Smooth muscle cell (in vitro differentiated cells): ENCODE data around the gene ANKRD50. TPM values are rescaled to one million over a fixed set of nuclear protein-coding genes. Genes with fewer than 3 reads are reported as not detected.
A peak's percentile ranks its signal among the peaks of the same experiment; 100 is the strongest.

Experiments
- DNase-seq: peaks from one replicate; lab custom pipeline; 2025; ENCODE audit not compliant: unreplicated experiment; lab: John Stamatoyannopoulos, UW
- H2AFZ ChIP-seq: fragments of 200-600 bp; sonication (generic); 2 replicates; pipeline ENCODE4 v1.6.0; 2016; ENCODE audit warnings: antibody characterized with exemption, low read depth, mild to moderate bottlenecking
- H3F3A ChIP-seq: fragments of 200-600 bp; sonication (generic); 2 replicates; pipeline ENCODE4 v1.6.0; 2017; ENCODE audit warnings: antibody characterized with exemption, low read depth
- H3K27ac ChIP-seq: fragments of 200-600 bp; sonication (generic); 2 replicates; pipeline ENCODE4 v1.5.1; 2016; ENCODE audit warnings: low read depth, mild to moderate bottlenecking
- H3K27me3 ChIP-seq: fragments of 200-600 bp; sonication (generic); 2 replicates; pipeline ENCODE4 v1.6.1; 2016; ENCODE audit warnings: low read depth, mild to moderate bottlenecking
- H3K36me3 ChIP-seq: fragments of 200-600 bp; sonication (generic); 2 replicates; pipeline ENCODE4 v1.5.1; 2016; ENCODE audit warnings: low read depth
- H3K4me1 ChIP-seq: fragments of 200-600 bp; sonication (generic); 2 replicates; pipeline ENCODE4 v1.5.1; 2016; ENCODE audit warnings: low read depth
- H3K4me2 ChIP-seq: fragments of 200-600 bp; sonication (generic); 2 replicates; pipeline ENCODE4 v1.6.0; 2016; ENCODE audit warnings: mild to moderate bottlenecking
- H3K4me3 ChIP-seq: fragments of 200-600 bp; sonication (generic); 2 replicates; pipeline ENCODE4 v1.5.1; 2016; ENCODE audit warnings: mild to moderate bottlenecking
- H3K79me2 ChIP-seq: fragments of 200-600 bp; sonication (generic); 2 replicates; pipeline ENCODE4 v1.6.0; 2016; ENCODE audit warnings: low read depth, mild to moderate bottlenecking
- H3K9ac ChIP-seq: fragments of 200-600 bp; sonication (generic); 2 replicates; pipeline ENCODE4 v1.6.0; 2016; ENCODE audit warnings: low read depth
- H3K9me3 ChIP-seq: fragments of 200-600 bp; sonication (generic); replicated peaks from 2 replicates; pipeline ENCODE4 v1.5.1; 2016; ENCODE audit warnings: low read depth
- H4K20me1 ChIP-seq: fragments of 200-600 bp; sonication (generic); 2 replicates; pipeline ENCODE4 v1.6.0; 2016; ENCODE audit warnings: low read depth
- WGBS: methylation state at CpG from one replicate; pipeline ENCODE4 v1.1.7; 2016; ENCODE audit warnings: low lambda C conversion rate; 5-methylcytosine and 5-hydroxymethylcytosine counted together
- polyA plus RNA-seq: library from polyadenylated mRNA; unstranded; fragments of >200 nt; fragmentation: Nextera tagmentation; extraction: Ambion mirVana; gene quantifications from 2 replicates; pipeline ENCODE4 v1.2.1, GENCODE V29; 2016
- total RNA-seq: library from RNA; depleted of rRNA; stranded (reverse); fragments of >200 nt; gene quantifications from 2 replicates; pipeline ENCODE4 v1.2.3, GENCODE V29; 2014
- TF ChIP-seq, protein P1 (sequence below): fragments of 200-600 bp; sonication (generic); IDR thresholded peaks from 2 replicates; pipeline ENCODE4 v1.5.1; 2017; ENCODE audit warnings: borderline replicate concordance, mild to moderate bottlenecking, antibody characterized with exemption; ENCODE audit not compliant: insufficient read depth, poor library complexity, severe bottlenecking

Gene ANKRD50, protein sequence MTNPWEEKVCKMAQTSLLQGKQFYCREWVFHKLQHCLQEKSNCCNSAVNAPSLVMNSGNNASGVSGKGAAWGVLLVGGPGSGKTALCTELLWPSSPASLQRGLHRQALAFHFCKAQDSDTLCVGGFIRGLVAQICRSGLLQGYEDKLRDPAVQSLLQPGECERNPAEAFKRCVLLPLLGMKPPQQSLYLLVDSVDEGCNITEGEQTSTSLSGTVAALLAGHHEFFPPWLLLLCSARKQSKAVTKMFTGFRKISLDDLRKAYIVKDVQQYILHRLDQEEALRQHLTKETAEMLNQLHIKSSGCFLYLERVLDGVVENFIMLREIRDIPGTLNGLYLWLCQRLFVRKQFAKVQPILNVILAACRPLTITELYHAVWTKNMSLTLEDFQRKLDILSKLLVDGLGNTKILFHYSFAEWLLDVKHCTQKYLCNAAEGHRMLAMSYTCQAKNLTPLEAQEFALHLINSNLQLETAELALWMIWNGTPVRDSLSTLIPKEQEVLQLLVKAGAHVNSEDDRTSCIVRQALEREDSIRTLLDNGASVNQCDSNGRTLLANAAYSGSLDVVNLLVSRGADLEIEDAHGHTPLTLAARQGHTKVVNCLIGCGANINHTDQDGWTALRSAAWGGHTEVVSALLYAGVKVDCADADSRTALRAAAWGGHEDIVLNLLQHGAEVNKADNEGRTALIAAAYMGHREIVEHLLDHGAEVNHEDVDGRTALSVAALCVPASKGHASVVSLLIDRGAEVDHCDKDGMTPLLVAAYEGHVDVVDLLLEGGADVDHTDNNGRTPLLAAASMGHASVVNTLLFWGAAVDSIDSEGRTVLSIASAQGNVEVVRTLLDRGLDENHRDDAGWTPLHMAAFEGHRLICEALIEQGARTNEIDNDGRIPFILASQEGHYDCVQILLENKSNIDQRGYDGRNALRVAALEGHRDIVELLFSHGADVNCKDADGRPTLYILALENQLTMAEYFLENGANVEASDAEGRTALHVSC (N-terminal part only)
- 31.1 and 41.5 TPM in 2 replicates for total RNA-seq
- polyA plus RNA-seq, result 6.0 and 9.2 TPM in 2 replicates

DNA sequence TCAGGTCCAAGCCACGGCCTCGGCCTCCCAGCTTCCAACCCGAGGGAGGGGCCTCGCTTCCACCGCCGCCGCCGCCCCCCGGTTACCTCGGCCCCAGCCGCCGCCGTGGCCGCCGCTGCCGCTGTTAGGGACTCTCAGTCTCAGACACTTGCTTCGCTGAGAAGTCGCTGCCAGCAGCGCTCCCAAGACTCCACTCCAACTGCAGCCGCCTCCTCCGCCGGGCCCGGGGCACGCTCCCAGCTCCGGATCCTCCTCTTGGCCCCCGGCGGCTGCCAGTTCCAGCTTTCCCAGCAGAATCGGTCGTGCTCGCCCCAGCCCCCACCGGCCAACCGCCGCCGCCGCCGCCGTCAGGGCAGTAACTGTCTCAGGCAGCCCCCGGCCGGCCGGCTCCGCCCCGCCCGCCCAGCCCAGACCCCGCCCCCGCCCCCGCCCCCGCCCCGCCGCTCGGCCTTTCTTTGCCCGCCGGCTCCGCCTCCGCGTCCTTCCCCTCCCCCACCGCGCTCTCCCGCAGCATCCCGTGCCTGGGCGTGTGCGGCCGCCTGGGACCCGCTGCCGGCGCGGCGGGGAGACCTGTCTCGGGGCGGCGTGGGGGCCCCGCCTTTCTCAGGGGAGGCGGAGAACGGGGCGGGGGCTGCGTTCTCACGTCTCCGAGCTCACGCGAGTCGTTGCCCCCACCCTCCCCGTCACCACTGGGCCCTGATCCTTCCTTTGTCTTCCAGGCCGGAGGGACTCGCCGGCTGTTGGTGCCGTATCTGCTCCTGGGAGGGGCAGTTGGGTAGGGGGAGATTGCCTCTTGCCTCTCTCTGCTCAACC is at the start of gene ANKRD50:
Gene ANKRD50 (minus strand): TSS at position 361 of the 813 bp plus-strand sequence. CDS start 2,221 bp downstream, outside the sequence.
- Histone ChIP-seq H3K4me3 (peak within 1 kb of the TSS; percentile 76), H3K9me3 (no peaks in the 10 kb centered on the region), H3K36me3 (no peaks in the 10 kb centered on the region), H3K4me1 (peaks cover 41% of the 10 kb centered on the region), H3K4me2 (peak within 1 kb of the TSS; percentile 89), H3K27me3 (no peaks in the 10 kb centered on the region), H3F3A (no peaks in the 10 kb centered on the region), H3K27ac (peak within 1 kb of the TSS; percentile 98), H3K9ac (peak within 1 kb of the TSS; percentile 95), H3K79me2 (peaks cover 38% of the 10 kb centered on the region), H4K20me1 (peaks cover 39% of the 10 kb centered on the region), H2AFZ (peak within 1 kb of the TSS; percentile 97)
- peak; percentile 94 for DNase-seq
- TF ChIP-seq, protein P1, sequence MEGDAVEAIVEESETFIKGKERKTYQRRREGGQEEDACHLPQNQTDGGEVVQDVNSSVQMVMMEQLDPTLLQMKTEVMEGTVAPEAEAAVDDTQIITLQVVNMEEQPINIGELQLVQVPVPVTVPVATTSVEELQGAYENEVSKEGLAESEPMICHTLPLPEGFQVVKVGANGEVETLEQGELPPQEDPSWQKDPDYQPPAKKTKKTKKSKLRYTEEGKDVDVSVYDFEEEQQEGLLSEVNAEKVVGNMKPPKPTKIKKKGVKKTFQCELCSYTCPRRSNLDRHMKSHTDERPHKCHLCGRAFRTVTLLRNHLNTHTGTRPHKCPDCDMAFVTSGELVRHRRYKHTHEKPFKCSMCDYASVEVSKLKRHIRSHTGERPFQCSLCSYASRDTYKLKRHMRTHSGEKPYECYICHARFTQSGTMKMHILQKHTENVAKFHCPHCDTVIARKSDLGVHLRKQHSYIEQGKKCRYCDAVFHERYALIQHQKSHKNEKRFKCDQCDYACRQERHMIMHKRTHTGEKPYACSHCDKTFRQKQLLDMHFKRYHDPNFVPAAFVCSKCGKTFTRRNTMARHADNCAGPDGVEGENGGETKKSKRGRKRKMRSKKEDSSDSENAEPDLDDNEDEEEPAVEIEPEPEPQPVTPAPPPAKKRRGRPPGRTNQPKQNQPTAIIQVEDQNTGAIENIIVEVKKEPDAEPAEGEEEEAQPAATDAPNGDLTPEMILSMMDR, result no peak
- 0% methylated on average over 28 of the region's 85 CpGs for WGBS

DNA sequence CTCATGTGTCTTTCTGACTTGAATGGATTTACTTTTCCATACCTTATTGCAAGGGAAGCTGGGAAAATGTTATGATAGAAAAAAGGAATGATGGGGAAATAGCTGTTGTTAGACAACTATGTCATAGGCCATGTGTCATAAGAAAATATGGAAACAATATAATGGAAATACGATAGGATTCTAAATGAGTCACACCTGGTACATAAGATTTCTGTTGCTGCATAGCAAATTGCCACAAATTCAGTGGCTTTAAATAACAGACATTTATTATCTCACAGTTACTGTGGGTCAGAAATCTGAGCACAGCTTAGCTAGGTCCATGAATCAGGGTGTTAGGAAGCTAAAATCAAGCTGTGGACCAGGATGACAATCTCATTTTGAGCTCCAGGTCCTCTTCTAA is 44.6 kb upstream of the ANKRD50 start:
- Histone ChIP-seq H4K20me1 (no peaks in the 10 kb centered on the region), H3K27me3 (no peaks in the 10 kb centered on the region), H3K27ac (no peak overlapping the region), H3F3A (no peaks in the 10 kb centered on the region), H3K9ac (no peak overlapping the region), H3K4me1 (no peaks in the 10 kb centered on the region), H3K79me2 (no peaks in the 10 kb centered on the region), H3K4me3 (no peak overlapping the region), H3K36me3 (no peaks in the 10 kb centered on the region), H2AFZ (no peak overlapping the region), H3K4me2 (no peak overlapping the region), H3K9me3 (no peaks in the 10 kb centered on the region)
- TF ChIP-seq, protein P1, result no peak
- WGBS, result 89% methylated on average over 1 of the region's 1 CpG
- no peak for DNase-seq

DNA sequence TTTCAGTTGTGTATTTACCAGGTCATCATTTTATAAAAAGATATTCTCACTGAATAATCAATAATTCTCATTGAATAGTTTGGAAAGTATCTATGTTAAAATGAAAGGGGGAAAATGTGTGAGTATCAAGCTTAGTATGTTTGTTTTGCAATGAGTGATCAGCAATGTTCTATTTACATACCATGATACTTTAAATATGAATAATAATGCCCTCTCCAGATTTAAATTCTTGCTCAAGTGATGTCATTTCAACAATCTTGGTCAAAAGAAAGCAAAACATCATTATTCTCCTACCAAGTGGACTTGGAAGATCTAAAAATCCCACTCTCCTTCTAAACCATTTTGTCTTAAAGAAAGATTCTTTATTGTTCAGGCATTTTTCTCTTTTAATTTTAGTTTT is 42.1 kb upstream of the ANKRD50 start:
- Histone ChIP-seq H3K27ac (no peak overlapping the region), H3K9me3 (no peaks in the 10 kb centered on the region), H3F3A (no peaks in the 10 kb centered on the region), H4K20me1 (no peaks in the 10 kb centered on the region), H3K36me3 (no peaks in the 10 kb centered on the region), H3K4me1 (no peaks in the 10 kb centered on the region), H3K9ac (no peak overlapping the region), H3K27me3 (no peaks in the 10 kb centered on the region), H2AFZ (no peak overlapping the region), H3K4me2 (no peak overlapping the region), H3K4me3 (no peak overlapping the region), H3K79me2 (no peaks in the 10 kb centered on the region)
- TF ChIP-seq, protein P1, result no peak
- no peak for DNase-seq
